ENCODE results near the gene LDB3.

The LDB3 gene

GRCh38 chr10:86662186-86663045 lies 5.9 kb upstream of the LDB3 start:
- Histone ChIP-seq H3K4me1 (ENCODE audit: control insufficient read depth, low read length) (no peaks in the 10 kb centered on the region), H3K9me3 (ENCODE audit: control insufficient read depth, insufficient read depth, low read length) (no peaks in the 10 kb centered on the region), H3K27ac (ENCODE audit: low read depth, low read length) (no peak overlapping the region), H3K27me3 (ENCODE audit: control insufficient read depth, low read length) (no peaks in the 10 kb centered on the region), H3K9me2 (replicated peaks; ENCODE audit: control insufficient read depth, low read length) (no peaks in the 10 kb centered on the region), H3K36me3 (ENCODE audit: control insufficient read depth, low read length) (no peaks in the 10 kb centered on the region), H3F3A (ENCODE audit: control insufficient read depth, insufficient read depth) (no peaks in the 10 kb centered on the region), H3K79me2 (ENCODE audit: control insufficient read depth, low read length) (no peaks in the 10 kb centered on the region), H3K4me3 (ENCODE audit: low read length) (no peak overlapping the region), H3K4me2 (ENCODE audit: low read length) (no peak overlapping the region), H4K20me1 (ENCODE audit: control insufficient read depth, insufficient read depth, low read depth, low read length) (no peaks in the 10 kb centered on the region)
- TF ChIP-seq EZH2phosphoT487 (IDR thresholded peaks at IDR 0.05; ENCODE audit: borderline replicate concordance, low read length) (no peak), CTCF (IDR thresholded peaks at IDR 0.05; ENCODE audit: low read depth, low read length, poor library complexity, severe bottlenecking) (no peak)

- no peaks in the 10 kb centered on the region for H3K36me3 ChIP-seq (ENCODE audit: control insufficient read depth, low read length)
- no peak overlapping the region for H3K4me3 ChIP-seq (ENCODE audit: low read length)
- H3K4me1 ChIP-seq (ENCODE audit: control insufficient read depth, low read length): no peaks in the 10 kb centered on the region
- no peaks in the 10 kb centered on the region for H3K79me2 ChIP-seq (ENCODE audit: control insufficient read depth, low read length)
- TF ChIP-seq EZH2phosphoT487 (IDR thresholded peaks at IDR 0.05; ENCODE audit: borderline replicate concordance, low read length): no peak
- TF ChIP-seq CTCF (IDR thresholded peaks at IDR 0.05; ENCODE audit: low read depth, low read length, poor library complexity, severe bottlenecking): no peak
- no peaks in the 10 kb centered on the region for H4K20me1 ChIP-seq (ENCODE audit: control insufficient read depth, insufficient read depth, low read depth, low read length)
- H3K9me2 ChIP-seq (replicated peaks; ENCODE audit: control insufficient read depth, low read length): no peaks in the 10 kb centered on the region
- no peaks in the 10 kb centered on the region for H3K9me3 ChIP-seq (ENCODE audit: control insufficient read depth, insufficient read depth, low read length)
- H3K27ac ChIP-seq (ENCODE audit: low read depth, low read length): no peak overlapping the region
- no peaks in the 10 kb centered on the region for H3F3A ChIP-seq (ENCODE audit: control insufficient read depth, insufficient read depth)
- H3K27me3 ChIP-seq (ENCODE audit: control insufficient read depth, low read length): no peaks in the 10 kb centered on the region
- H3K4me2 ChIP-seq (ENCODE audit: low read length): no peak overlapping the region
These were observed 5.3 kb upstream of the LDB3 start for GRCh38 chr10:86663046-86663345.

GRCh38 chr10:86663576-86664339 lies 4.6 kb upstream of the LDB3 start:
- no peaks in the 10 kb centered on the region for H3K36me3 ChIP-seq (ENCODE audit: control insufficient read depth, low read length)
- TF ChIP-seq CTCF (IDR thresholded peaks at IDR 0.05; ENCODE audit: low read depth, low read length, poor library complexity, severe bottlenecking) (no peak), EZH2phosphoT487 (IDR thresholded peaks at IDR 0.05; ENCODE audit: borderline replicate concordance, low read length) (no peak)
- H3K9me3 ChIP-seq (ENCODE audit: control insufficient read depth, insufficient read depth, low read length): no peaks in the 10 kb centered on the region
- no peaks in the 10 kb centered on the region for H3K79me2 ChIP-seq (ENCODE audit: control insufficient read depth, low read length)
- no peak overlapping the region for H3K4me2 ChIP-seq (ENCODE audit: low read length)
- H4K20me1 ChIP-seq (ENCODE audit: control insufficient read depth, insufficient read depth, low read depth, low read length): no peaks in the 10 kb centered on the region
- H3F3A ChIP-seq (ENCODE audit: control insufficient read depth, insufficient read depth): no peaks in the 10 kb centered on the region
- no peak overlapping the region for H3K27ac ChIP-seq (ENCODE audit: low read depth, low read length)
- no peaks in the 10 kb centered on the region for H3K9me2 ChIP-seq (replicated peaks; ENCODE audit: control insufficient read depth, low read length)
- no peak overlapping the region for H3K4me3 ChIP-seq (ENCODE audit: low read length)
- H3K27me3 ChIP-seq (ENCODE audit: control insufficient read depth, low read length): no peaks in the 10 kb centered on the region
- peaks cover 3% of the 10 kb centered on the region for H3K4me1 ChIP-seq (ENCODE audit: control insufficient read depth, low read length)

Data from DOHH2 (cell line).